NK-92 treated with Interleukin-12 subunit alpha and Interleukin-12 subunit beta, amount 100 ng/mL, for 24 hours (cell line): Measurements from ENCODE around the gene TMEM272.
A peak's percentile ranks its signal among the peaks of the same experiment; 100 is the strongest.

ENCODE experiments used
- DNase-seq: peaks from one replicate; lab custom pipeline; 2025; lab: John Stamatoyannopoulos, UW

TMEM272 gene

GRCh38 chr13:51849145-51850101 is 4.4 kb upstream of the TMEM272 start:
- DNase-seq: peak; percentile 39

GRCh38 chr13:51848674-51849073 is 3.7 kb upstream of the TMEM272 start:
- DNase-seq: no peak

GRCh38 chr13:51846756-51847155 is 1.8 kb upstream of the TMEM272 start:
- DNase-seq: no peak

GRCh38 chr13:51845574-51846318 is 769 bp upstream of the TMEM272 start:
- DNase-seq: no peak

- DNase-seq: no peak
These were observed 1.4 kb downstream of the TMEM272 start for GRCh38 chr13:51843529-51843928.

GRCh38 chr13:51841732-51842131 is 3.2 kb downstream of the TMEM272 start:
- DNase-seq: no peak

- no peak for DNase-seq
These were observed 4.1 kb downstream of the TMEM272 start for GRCh38 chr13:51840917-51841316.

GRCh38 chr13:51839711-51840540 is 5.1 kb downstream of the TMEM272 start:
- no peak for DNase-seq

GRCh38 chr13:51838240-51838846 is 6.6 kb downstream of the TMEM272 start:
- DNase-seq: no peak

- DNase-seq: no peak
These were observed 8.0 kb downstream of the TMEM272 start for GRCh38 chr13:51837016-51837415.

- no peak for DNase-seq
These were observed 10.3 kb downstream of the TMEM272 start for GRCh38 chr13:51834581-51835171.

GRCh38 chr13:51833980-51834379 is 11.0 kb downstream of the TMEM272 start:
- no peak for DNase-seq

GRCh38 chr13:51832471-51833152 is 12.4 kb downstream of the TMEM272 start:
- DNase-seq: no peak

GRCh38 chr13:51831519-51831918 is 13.5 kb downstream of the TMEM272 start:
- DNase-seq: no peak

- no peak for DNase-seq
These were observed 15.4 kb downstream of the TMEM272 start for GRCh38 chr13:51829568-51829899.

- no peak for DNase-seq
These were observed 16.0 kb downstream of the TMEM272 start for GRCh38 chr13:51828730-51829567.

- peak; percentile 32 for DNase-seq
These were observed 17.7 kb downstream of the TMEM272 start for GRCh38 chr13:51827254-51827653.

- DNase-seq: no peak
These were observed 18.4 kb downstream of the TMEM272 start for GRCh38 chr13:51826606-51827005.

- peak; percentile 17 for DNase-seq
These were observed 19.2 kb downstream of the TMEM272 start for GRCh38 chr13:51825681-51826254.
